ENCODE results near the gene CYP19A1. TPM values are rescaled to one million over a fixed set of nuclear protein-coding genes. Genes with fewer than 3 reads are reported as not detected.

CYP19A1 gene
- total RNA-seq, 1 experiment from 2014 or later = not detected

DNA sequence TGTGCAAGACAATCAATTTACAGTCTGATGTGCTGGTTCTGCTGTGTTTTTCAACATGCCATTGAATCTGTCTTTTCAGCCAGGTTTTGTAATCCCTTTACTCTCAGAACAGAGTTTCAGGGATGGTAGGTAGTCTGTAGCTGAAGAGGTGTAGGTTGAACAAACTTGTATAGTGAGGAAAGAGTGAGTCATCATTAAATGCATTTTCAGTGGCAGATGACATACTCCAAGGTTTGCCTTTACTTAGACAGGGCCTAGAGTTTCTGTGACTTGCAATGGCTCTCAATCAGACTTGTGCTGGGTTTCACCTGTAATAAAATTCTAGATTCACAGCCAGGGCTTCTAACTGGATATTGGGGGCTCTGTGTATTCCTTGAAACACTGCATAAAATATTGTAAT lies 94.6 kb downstream of the CYP19A1 start:
- DNase-seq (ENCODE audit: low read depth in 1 of 2, low spot score in 2 of 2) = no peak
- Histone ChIP-seq H3K4me3 (no peak overlapping the region), H3K27me3 (replicated peaks) (no peaks in the 10 kb centered on the region; the same call in none of the 2 replicates), H3K4me1 (replicated peaks) (no peaks in the 10 kb centered on the region), H3K36me3 (no peaks in the 10 kb centered on the region), H3K27ac (no peak overlapping the region), H3K9me3 (replicated peaks) (no peaks in the 10 kb centered on the region)

- no peak for DNase-seq (ENCODE audit: low read depth in 1 of 2, low spot score in 2 of 2)
- Histone ChIP-seq H3K27ac (no peak overlapping the region), H3K27me3 (replicated peaks) (peaks cover 15% of the 10 kb centered on the region), H3K4me3 (no peak overlapping the region), H3K4me1 (replicated peaks) (no peaks in the 10 kb centered on the region), H3K9me3 (replicated peaks) (no peaks in the 10 kb centered on the region), H3K36me3 (no peaks in the 10 kb centered on the region)
Measured at GRCh38 chr15:51240066-51240465, 98.3 kb downstream of the CYP19A1 start.

DNA sequence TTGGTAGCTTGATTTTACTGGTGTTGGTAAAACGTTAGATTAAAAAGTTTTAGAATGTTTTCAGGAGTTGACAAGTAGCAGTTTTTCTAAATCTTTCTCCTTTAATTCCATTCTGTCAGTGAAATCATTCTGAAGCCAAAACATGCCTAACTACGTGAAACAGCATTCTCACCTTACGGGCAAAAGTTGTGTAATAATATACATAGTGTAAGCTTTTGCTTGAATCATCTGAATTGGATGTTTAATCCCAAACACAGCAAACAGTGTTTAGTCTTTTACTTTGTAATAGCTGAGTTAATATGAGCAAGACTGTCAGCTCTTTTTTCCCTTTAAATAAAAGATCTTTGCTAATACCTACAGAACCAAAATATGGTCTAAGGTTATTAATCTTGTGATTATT lies 100.6 kb downstream of the CYP19A1 start:
- Histone ChIP-seq H3K9me3 (replicated peaks) (no peaks in the 10 kb centered on the region), H3K36me3 (no peaks in the 10 kb centered on the region), H3K4me3 (no peak overlapping the region), H3K4me1 (replicated peaks) (no peaks in the 10 kb centered on the region), H3K27me3 (replicated peaks) (peaks cover 15% of the 10 kb centered on the region; the same call in 1 of the 2 replicates), H3K27ac (no peak overlapping the region)
- DNase-seq (ENCODE audit: low read depth in 1 of 2, low spot score in 2 of 2) = no peak

- Histone ChIP-seq H3K4me1 (replicated peaks) (no peaks in the 10 kb centered on the region), H3K4me3 (no peak overlapping the region), H3K9me3 (replicated peaks) (no peaks in the 10 kb centered on the region), H3K27ac (no peak overlapping the region), H3K27me3 (replicated peaks) (peaks cover 15% of the 10 kb centered on the region; the same call in 1 of the 2 replicates), H3K36me3 (no peaks in the 10 kb centered on the region)
- DNase-seq (ENCODE audit: low read depth in 1 of 2, low spot score in 2 of 2) = no peak
Measured at GRCh38 chr15:51234176-51234927, 104.0 kb downstream of the CYP19A1 start.

- no peak for DNase-seq (ENCODE audit: low read depth in 1 of 2, low spot score in 2 of 2)
- Histone ChIP-seq H3K9me3 (replicated peaks) (no peaks in the 10 kb centered on the region), H3K4me1 (replicated peaks) (peaks cover 13% of the 10 kb centered on the region), H3K27me3 (replicated peaks) (peaks cover 11% of the 10 kb centered on the region; the same call in 1 of the 2 replicates), H3K4me3 (no peak overlapping the region), H3K36me3 (no peaks in the 10 kb centered on the region), H3K27ac (no peak overlapping the region)
Measured at GRCh38 chr15:51232581-51232980, 105.8 kb downstream of the CYP19A1 start.

GRCh38 chr15:51229907-51230330 lies 108.5 kb downstream of the CYP19A1 start:
- H3K9me3 ChIP-seq (replicated peaks) = no peaks in the 10 kb centered on the region
- no peak overlapping the region for H3K4me3 ChIP-seq
- no peaks in the 10 kb centered on the region for H3K27me3 ChIP-seq (replicated peaks)
- H3K27ac ChIP-seq = no peak overlapping the region
- DNase-seq (ENCODE audit: low read depth in 1 of 2, low spot score in 2 of 2) = no peak
- H3K36me3 ChIP-seq = no peaks in the 10 kb centered on the region
- H3K4me1 ChIP-seq (replicated peaks) = peaks cover 13% of the 10 kb centered on the region

- peak; percentile 56 to 66 for DNase-seq (ENCODE audit: low read depth in 1 of 2, low spot score in 2 of 2)
- Histone ChIP-seq H3K36me3 (no peaks in the 10 kb centered on the region), H3K27ac (no peak overlapping the region), H3K4me1 (replicated peaks) (peaks cover 25% of the 10 kb centered on the region), H3K4me3 (no peak overlapping the region), H3K9me3 (replicated peaks) (no peaks in the 10 kb centered on the region), H3K27me3 (replicated peaks) (no peaks in the 10 kb centered on the region)
Measured at GRCh38 chr15:51227940-51228732, 110.3 kb downstream of the CYP19A1 start.

- Histone ChIP-seq H3K9me3 (replicated peaks) (no peaks in the 10 kb centered on the region), H3K27me3 (replicated peaks) (no peaks in the 10 kb centered on the region), H3K36me3 (no peaks in the 10 kb centered on the region), H3K4me3 (no peak overlapping the region), H3K4me1 (replicated peaks) (peaks cover 25% of the 10 kb centered on the region), H3K27ac (no peak overlapping the region)
- DNase-seq (ENCODE audit: low read depth in 1 of 2, low spot score in 2 of 2) = no peak
Measured at GRCh38 chr15:51226576-51227210, 111.7 kb downstream of the CYP19A1 start.

DNA sequence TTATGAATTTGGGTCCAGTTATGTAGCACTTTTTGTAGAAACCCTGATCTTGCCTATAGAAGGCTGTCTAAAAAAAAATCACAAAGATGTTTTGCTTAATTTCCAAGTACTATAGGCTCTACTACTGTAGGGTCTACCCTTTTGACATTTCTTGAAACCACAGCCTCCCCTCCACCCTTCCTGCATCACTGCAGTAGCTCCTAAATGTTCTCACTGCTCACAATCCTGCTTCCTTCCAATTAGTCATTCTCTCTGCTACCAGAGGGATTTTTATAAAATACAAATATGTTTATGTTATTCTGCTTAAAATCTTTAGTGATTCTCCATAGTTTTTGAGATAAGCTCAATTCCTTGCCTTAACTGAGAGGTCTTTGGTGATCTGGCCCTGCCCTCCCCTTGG lies 114.0 kb downstream of the CYP19A1 start:
- Histone ChIP-seq H3K27ac (no peak overlapping the region), H3K9me3 (replicated peaks) (no peaks in the 10 kb centered on the region), H3K4me3 (no peak overlapping the region), H3K36me3 (no peaks in the 10 kb centered on the region), H3K27me3 (replicated peaks) (no peaks in the 10 kb centered on the region), H3K4me1 (replicated peaks) (peaks cover 25% of the 10 kb centered on the region)
- DNase-seq (ENCODE audit: low read depth in 1 of 2, low spot score in 2 of 2) = no peak

- Histone ChIP-seq H3K27me3 (replicated peaks) (no peaks in the 10 kb centered on the region; the same call in 1 of the 2 replicates), H3K27ac (no peak overlapping the region), H3K4me3 (no peak overlapping the region), H3K9me3 (replicated peaks) (no peaks in the 10 kb centered on the region), H3K36me3 (no peaks in the 10 kb centered on the region), H3K4me1 (replicated peaks) (peaks cover 24% of the 10 kb centered on the region)
- DNase-seq (ENCODE audit: low read depth in 1 of 2, low spot score in 2 of 2) = peak; percentile 49 to 63
Measured at GRCh38 chr15:51223771-51224229, 114.6 kb downstream of the CYP19A1 start.

DNA sequence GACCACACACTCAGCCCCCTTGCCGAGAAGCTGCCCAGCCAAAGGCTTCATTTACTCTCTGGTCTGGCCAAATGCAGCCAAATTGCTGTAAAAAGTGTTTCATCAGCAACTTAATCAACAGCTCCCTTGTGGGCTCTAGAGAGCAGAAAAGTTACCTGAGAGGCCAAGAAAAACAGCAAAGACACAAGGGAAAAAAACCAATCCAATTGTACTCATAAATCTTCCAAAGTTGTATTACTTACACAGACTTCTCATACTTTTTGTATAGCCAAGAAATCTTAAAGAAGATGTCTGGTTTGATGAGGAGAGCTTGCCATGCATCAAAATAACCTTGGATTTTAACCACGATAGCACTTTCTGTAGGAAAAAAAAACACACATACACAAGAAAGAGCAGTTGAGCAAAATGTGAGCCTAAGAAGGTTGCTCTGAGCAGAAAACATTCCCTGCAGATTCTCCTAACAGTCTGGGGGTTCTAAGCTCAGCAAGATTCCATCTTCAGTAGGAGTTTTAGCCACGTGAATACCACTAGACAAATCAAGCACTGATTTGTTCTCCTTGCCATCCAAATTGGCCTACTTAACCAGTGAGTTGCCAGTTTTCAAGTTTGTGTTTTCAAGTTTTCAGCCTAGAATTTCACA lies 120.0 kb downstream of the CYP19A1 start:
- Histone ChIP-seq H3K4me1 (replicated peaks) (peaks cover 2% of the 10 kb centered on the region), H3K27me3 (replicated peaks) (no peaks in the 10 kb centered on the region; the same call in none of the 2 replicates), H3K4me3 (no peak overlapping the region), H3K27ac (no peak overlapping the region), H3K36me3 (no peaks in the 10 kb centered on the region), H3K9me3 (replicated peaks) (no peaks in the 10 kb centered on the region)
- DNase-seq (ENCODE audit: low read depth in 1 of 2, low spot score in 2 of 2) = no peak

DNA sequence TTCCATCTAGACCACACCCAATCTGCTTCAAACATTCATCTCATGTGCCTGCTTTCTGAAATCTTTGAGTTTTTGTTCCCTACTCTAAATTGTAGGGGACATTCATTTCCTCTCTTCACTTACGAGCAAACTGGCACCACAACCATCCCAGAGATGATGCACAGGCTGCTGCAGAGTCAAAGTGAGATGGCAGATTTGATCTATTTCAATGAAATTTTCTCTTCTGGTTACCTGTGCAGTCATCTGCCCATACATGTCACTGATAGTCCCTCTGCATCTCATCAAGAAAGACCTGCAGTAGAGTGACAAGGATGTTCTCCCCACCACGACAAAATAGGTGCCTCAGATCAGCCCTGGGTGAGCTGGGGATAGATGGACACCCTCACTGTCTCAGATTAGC lies 125.5 kb downstream of the CYP19A1 start:
- H3K36me3 ChIP-seq = no peaks in the 10 kb centered on the region
- no peak overlapping the region for H3K4me3 ChIP-seq
- DNase-seq (ENCODE audit: low read depth in 1 of 2, low spot score in 2 of 2) = no peak
- no peaks in the 10 kb centered on the region for H3K9me3 ChIP-seq (replicated peaks)
- H3K27ac ChIP-seq = no peak overlapping the region
- H3K27me3 ChIP-seq (replicated peaks) = peaks cover 3% of the 10 kb centered on the region; the same call in 1 of the 2 replicates
- no peaks in the 10 kb centered on the region for H3K4me1 ChIP-seq (replicated peaks)

DNA sequence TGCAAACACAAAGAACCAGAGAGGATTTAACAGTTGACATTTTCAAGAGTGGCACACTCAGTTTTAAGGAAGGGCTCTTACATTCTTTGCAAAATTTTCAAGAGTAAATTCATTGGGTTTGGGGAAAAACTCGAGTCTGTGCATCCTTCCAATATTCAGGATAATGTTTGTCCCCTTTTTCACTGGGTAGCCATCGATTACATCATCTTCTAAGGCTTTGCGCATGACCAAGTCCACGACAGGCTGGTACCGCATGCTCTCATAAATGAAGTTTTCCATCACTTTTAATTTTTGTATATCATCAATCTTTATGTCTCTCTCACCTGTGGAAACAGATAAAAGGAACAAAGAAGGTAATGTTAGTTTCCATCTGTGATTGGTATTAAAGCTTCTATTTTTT lies 126.2 kb downstream of the CYP19A1 start:
- Histone ChIP-seq H3K36me3 (no peaks in the 10 kb centered on the region), H3K27me3 (replicated peaks) (peaks cover 3% of the 10 kb centered on the region; the same call in 1 of the 2 replicates), H3K9me3 (replicated peaks) (no peaks in the 10 kb centered on the region), H3K4me1 (replicated peaks) (no peaks in the 10 kb centered on the region), H3K4me3 (no peak overlapping the region), H3K27ac (no peak overlapping the region)
- DNase-seq (ENCODE audit: low read depth in 1 of 2, low spot score in 2 of 2) = no peak

Data from SJSA1 (cell line).